ENCODE results near the gene FAM13B.
A peak's percentile ranks its signal among the peaks of the same experiment; 100 is the strongest.

The FAM13B gene

GRCh38 chr5:138037907-138038633, 5.2 kb upstream of the FAM13B start:
- Histone ChIP-seq H3K4me1 (peaks cover 0 to 24% (median 8%) of the 10 kb centered on the region in 4 donors), H3K36me3 (no peaks in the 10 kb centered on the region), H3K4me3 (no peak overlapping the region), H3K27me3 (no peaks in the 10 kb centered on the region), H3K27ac (peak overlapping the region in 1 of 2 donors; percentile 10), H3K9me3 (no peaks in the 10 kb centered on the region)
- intact Hi-C loops (cut with DNase I; ENCODE audit: low total_unique reads), result loop anchor here (10.0 kb wide), 2 partner anchors 283 to 413 kb away; partner anchors contain the start of gene HNRNPA0
- TF ChIP-seq CTCF (IDR thresholded peaks at IDR 0.05), result no peak
- no peak for DNase-seq

- no peak for TF ChIP-seq CTCF (IDR thresholded peaks at IDR 0.05)
- intact Hi-C loops (cut with DNase I; ENCODE audit: low total_unique reads), result loop anchor here (10.0 kb wide), 2 partner anchors 282 to 412 kb away; partner anchors contain the start of gene HNRNPA0
- Histone ChIP-seq H3K4me3 (no peak overlapping the region), H3K36me3 (no peaks in the 10 kb centered on the region), H3K4me1 (peaks cover 0 to 24% (median 8%) of the 10 kb centered on the region in 4 donors), H3K27ac (no peak overlapping the region), H3K9me3 (no peaks in the 10 kb centered on the region), H3K27me3 (no peaks in the 10 kb centered on the region)
- DNase-seq, result no peak
These were observed 4.4 kb upstream of the FAM13B start for GRCh38 chr5:138037271-138037670.

- H3K4me3 ChIP-seq, result no peak overlapping the region
- intact Hi-C loops (cut with DNase I; ENCODE audit: low total_unique reads), result loop anchor here (10.0 kb wide), 2 partner anchors 281 to 411 kb away; partner anchors contain the start of gene HNRNPA0
These were observed 3.0 kb upstream of the FAM13B start for GRCh38 chr5:138035605-138036537.

GRCh38 chr5:138033907-138034306, 1.0 kb upstream of the FAM13B start:
- Histone ChIP-seq H3K9me3 (no peaks in the 10 kb centered on the region), H3K27ac (peak overlapping the region; percentile 99 to 100), H3K36me3 (no peaks in the 10 kb centered on the region), H3K27me3 (no peaks in the 10 kb centered on the region), H3K4me3 (peak overlapping the region; percentile 95 to 99), H3K4me1 (peaks cover 0 to 53% (median 31%) of the 10 kb centered on the region in 4 donors)
- no peak for DNase-seq
- TF ChIP-seq CTCF (IDR thresholded peaks at IDR 0.05), result no peak
- intact Hi-C loops (cut with DNase I; ENCODE audit: low total_unique reads), result loop anchor here (5.0 to 10.0 kb wide), 3 partner anchors 33 to 409 kb away; partner anchors contain the start of gene HNRNPA0

More at GRCh38 chr5:138035605-138036537, 3.0 kb upstream of the FAM13B start:
- Histone ChIP-seq H3K36me3 (no peaks in the 10 kb centered on the region), H3K4me1 (peaks cover 0 to 34% (median 15%) of the 10 kb centered on the region in 4 donors), H3K27ac (peak overlapping the region; percentile 55 to 60), H3K27me3 (no peaks in the 10 kb centered on the region), H3K9me3 (no peaks in the 10 kb centered on the region)
- peak; percentile 73 to 82 for TF ChIP-seq CTCF (IDR thresholded peaks at IDR 0.05)
- peak; percentile 54 to 73 for DNase-seq

- Histone ChIP-seq H3K4me3 (peak overlapping the region; percentile 95 to 99), H3K27me3 (no peaks in the 10 kb centered on the region), H3K36me3 (no peaks in the 10 kb centered on the region), H3K4me1 (peaks cover 0 to 53% (median 33%) of the 10 kb centered on the region in 4 donors), H3K27ac (peak overlapping the region; percentile 99 to 100), H3K9me3 (no peaks in the 10 kb centered on the region)
- intact Hi-C loops (cut with DNase I; ENCODE audit: low total_unique reads), result loop anchor here (5.0 to 10.0 kb wide), 3 partner anchors 34 to 409 kb away; partner anchors contain the start of gene HNRNPA0
- TF ChIP-seq CTCF (IDR thresholded peaks at IDR 0.05), result no peak
- DNase-seq, result no peak
These were observed 518 bp upstream of the FAM13B start for GRCh38 chr5:138033386-138033808.

Data from tibial artery (tissue), 4 donors.